GM06990 (cell line): ENCODE results near the gene CFAP70.

Experiments used
- DNase-seq: peaks from one replicate; pipeline ENCODE4 v3.0.0-alpha.2; 2011; ENCODE audit not compliant: insufficient read length; ENCODE audit errors: extremely low read depth
- H3K27me3 ChIP-seq: replicated peaks from 2 replicates; pipeline ENCODE4 v1.6.0; 2011; ENCODE audit warnings: low read length; ENCODE audit not compliant: control insufficient read depth, insufficient read depth
- H3K36me3 ChIP-seq: 2 replicates; pipeline ENCODE4 v1.5.1; 2011; ENCODE audit warnings: low read length; ENCODE audit not compliant: control insufficient read depth, insufficient read depth
- H3K4me3 ChIP-seq: replicated peaks from 2 replicates; pipeline ENCODE4 v1.5.1; 2011; ENCODE audit warnings: low read depth, mild to moderate bottlenecking, control low read depth, low read length
- TF ChIP-seq, protein P1 (sequence below): IDR thresholded peaks from 2 replicates; pipeline ENCODE4 v1.5.1; 2011; ENCODE audit warnings: low read length, control low read depth, mild to moderate bottlenecking, inconsistent platforms; ENCODE audit not compliant: insufficient read depth, poor library complexity, severe bottlenecking

The CFAP70 gene

DNA sequence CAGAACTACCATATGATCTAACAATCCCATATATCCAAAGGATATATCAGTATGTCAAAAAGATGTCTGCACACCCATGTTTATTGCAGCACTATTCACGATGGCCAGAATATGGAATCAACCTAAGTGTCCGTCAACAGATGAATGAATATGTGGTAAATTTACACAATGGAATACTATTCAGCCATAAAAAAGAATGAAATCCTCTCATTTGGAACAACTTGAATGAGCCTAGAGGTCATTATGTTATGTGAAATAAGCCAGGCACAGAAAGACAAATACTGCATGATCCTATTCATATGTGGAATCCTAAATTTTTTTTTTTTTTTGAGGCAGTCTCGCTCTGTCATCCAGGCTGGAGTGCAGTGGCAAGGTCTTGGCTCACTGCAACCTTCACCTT, 6.3 kb upstream of the CFAP70 start:
- Histone ChIP-seq H3K27me3 (no peaks in the 10 kb centered on the region), H3K36me3 (peaks cover 1% of the 10 kb centered on the region), H3K4me3 (no peak overlapping the region)
- no peak for DNase-seq
- TF ChIP-seq, protein P1, sequence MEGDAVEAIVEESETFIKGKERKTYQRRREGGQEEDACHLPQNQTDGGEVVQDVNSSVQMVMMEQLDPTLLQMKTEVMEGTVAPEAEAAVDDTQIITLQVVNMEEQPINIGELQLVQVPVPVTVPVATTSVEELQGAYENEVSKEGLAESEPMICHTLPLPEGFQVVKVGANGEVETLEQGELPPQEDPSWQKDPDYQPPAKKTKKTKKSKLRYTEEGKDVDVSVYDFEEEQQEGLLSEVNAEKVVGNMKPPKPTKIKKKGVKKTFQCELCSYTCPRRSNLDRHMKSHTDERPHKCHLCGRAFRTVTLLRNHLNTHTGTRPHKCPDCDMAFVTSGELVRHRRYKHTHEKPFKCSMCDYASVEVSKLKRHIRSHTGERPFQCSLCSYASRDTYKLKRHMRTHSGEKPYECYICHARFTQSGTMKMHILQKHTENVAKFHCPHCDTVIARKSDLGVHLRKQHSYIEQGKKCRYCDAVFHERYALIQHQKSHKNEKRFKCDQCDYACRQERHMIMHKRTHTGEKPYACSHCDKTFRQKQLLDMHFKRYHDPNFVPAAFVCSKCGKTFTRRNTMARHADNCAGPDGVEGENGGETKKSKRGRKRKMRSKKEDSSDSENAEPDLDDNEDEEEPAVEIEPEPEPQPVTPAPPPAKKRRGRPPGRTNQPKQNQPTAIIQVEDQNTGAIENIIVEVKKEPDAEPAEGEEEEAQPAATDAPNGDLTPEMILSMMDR: no peak

DNA sequence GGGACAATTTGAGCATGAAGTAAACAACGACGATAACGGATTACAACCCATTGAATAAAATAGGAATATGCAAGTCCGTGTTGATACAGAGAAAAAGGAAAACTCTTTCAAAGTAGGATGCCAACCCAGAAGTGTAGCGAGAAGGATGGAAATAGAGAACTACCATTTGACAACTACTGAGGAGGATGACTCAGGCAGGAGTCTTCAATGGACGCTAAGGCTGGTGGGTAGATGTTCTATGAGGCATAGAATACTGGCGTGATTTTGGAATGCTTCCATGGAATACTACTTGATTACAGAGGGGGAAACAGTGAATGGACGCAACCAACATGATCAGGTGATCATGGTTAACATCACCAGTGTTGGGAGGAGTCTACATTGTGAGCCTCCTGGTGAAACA, 828 bp upstream of the CFAP70 start:
- H3K4me3 ChIP-seq: no peak overlapping the region

DNA sequence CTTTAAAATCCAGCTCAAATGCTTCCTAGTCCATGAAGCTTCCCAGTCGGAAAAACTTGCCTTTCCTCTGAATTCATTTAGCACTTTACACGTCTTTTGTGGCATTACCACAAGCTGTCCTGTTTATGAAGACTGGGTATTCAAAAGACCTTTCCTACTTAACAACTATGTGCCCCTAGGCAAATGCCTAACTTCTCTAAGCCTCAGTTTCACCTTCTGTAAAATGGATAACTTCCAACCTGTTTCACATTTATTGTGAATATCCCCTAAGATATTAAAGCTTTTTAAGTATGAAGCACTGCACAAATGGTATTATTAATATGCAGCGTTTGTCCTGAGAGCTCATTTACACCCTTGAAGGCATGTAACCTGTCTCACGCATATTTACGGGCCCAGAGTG, 843 bp downstream of the CFAP70 start:
- DNase-seq: no peak
- H3K27me3 ChIP-seq: no peaks in the 10 kb centered on the region
- no peaks in the 10 kb centered on the region for H3K36me3 ChIP-seq
- peak overlapping the region; percentile 66 for H3K4me3 ChIP-seq
- TF ChIP-seq, protein P1: no peak

More for the DNA sequence above, 828 bp upstream of the CFAP70 start:
- Histone ChIP-seq H3K36me3 (0 out of 2 replicates have a peak, but pooled peaks cover 1% of the 10 kb centered on the region), H3K27me3 (no peaks in the 10 kb centered on the region)
- TF ChIP-seq, protein P1: no peak
- no peak for DNase-seq

DNA sequence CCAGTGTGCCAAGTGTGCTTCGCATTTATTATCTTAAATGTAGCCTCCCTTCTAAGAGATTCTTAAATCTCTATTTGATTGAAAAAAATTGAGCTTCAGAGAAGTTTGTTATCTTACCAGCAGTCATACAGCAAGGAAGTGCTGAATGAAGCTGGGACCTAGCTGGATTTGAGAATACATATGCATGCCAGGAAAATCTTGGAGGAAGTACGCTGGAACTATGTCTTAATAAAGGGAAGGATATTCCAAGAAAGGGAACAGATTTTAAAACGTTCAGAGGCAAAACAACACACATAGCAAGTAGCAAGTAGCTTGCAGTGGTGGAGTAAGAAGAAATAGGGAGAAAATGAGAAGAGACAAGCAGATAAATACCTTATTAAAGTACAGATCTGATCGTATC, 1.5 kb downstream of the CFAP70 start:
- TF ChIP-seq, protein P1: no peak
- Histone ChIP-seq H3K4me3 (no peak overlapping the region), H3K36me3 (no peaks in the 10 kb centered on the region), H3K27me3 (no peaks in the 10 kb centered on the region)
- no peak for DNase-seq

DNA sequence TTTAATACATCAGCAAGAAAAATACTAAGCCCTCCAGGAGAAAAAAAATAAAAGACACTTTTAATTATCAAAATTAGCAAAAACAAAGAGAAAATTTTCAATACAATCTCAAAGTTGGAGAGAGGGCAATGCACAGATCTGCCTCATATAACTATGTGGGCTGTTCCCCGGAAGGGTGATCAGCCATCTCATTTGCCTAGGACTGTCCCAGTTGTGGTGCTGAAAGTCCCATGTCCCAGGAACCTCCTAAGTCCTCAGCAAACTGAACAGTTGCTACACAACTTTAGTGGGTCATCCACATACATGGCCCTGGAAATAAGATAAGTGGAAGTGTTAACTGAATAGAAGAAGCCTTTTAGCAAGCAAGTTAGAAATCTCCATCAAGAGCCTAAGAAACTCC, 14.4 kb downstream of the CFAP70 start:
- TF ChIP-seq, protein P1: no peak
- H3K36me3 ChIP-seq: no peaks in the 10 kb centered on the region
- no peak overlapping the region for H3K4me3 ChIP-seq
- H3K27me3 ChIP-seq: no peaks in the 10 kb centered on the region
- no peak for DNase-seq

DNA sequence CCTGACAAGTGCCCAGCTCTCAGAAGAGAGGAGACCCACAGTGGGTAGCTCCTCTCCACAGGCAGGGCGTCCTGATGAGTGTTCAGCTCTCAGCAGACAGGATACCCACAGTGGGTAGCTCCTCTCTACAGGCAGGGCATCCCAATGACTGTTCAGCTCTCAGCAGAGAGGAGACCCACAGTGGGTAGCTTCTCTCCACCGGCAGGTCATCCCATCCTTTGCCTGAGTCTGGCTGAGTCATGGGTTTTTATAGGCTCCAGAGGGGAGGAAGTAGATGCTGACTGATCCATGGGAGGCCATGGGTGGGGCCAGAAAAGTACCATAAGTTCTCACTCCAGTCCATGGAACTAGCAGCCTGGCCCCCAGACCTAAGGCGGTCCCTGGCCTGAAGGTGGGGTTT, 18.5 kb downstream of the CFAP70 start:
- Histone ChIP-seq H3K4me3 (no peak overlapping the region), H3K27me3 (no peaks in the 10 kb centered on the region), H3K36me3 (no peaks in the 10 kb centered on the region)
- DNase-seq: no peak
- TF ChIP-seq, protein P1: no peak
